Coronary artery (tissue), 2 donors: Measurements from ENCODE around the gene SLC25A47.
A peak's percentile ranks its signal among the peaks of the same experiment; 100 is the strongest.

Experiments
- DNase-seq: peaks from one replicate; pipeline ENCODE4 v3.0.0-alpha.2; 2017; ENCODE audit warnings: low spot score
- H3K27ac ChIP-seq, 2 donors: fragments of 200-600 bp; sonication (generic); one replicate each; pipeline ENCODE4 v1.5.1; 2016 to 2019
- H3K4me3 ChIP-seq: fragments of 200-600 bp; sonication (generic); 2 replicates; pipeline ENCODE4 v1.5.1; 2016; ENCODE audit warnings: mild to moderate bottlenecking, moderate library complexity
- TF ChIP-seq, protein P1 (sequence below): fragments of 200-600 bp; sonication (generic); IDR thresholded peaks from one replicate; pipeline ENCODE4 v1.5.1; 2019; ENCODE audit warnings: antibody characterized with exemption

Gene SLC25A47

DNA sequence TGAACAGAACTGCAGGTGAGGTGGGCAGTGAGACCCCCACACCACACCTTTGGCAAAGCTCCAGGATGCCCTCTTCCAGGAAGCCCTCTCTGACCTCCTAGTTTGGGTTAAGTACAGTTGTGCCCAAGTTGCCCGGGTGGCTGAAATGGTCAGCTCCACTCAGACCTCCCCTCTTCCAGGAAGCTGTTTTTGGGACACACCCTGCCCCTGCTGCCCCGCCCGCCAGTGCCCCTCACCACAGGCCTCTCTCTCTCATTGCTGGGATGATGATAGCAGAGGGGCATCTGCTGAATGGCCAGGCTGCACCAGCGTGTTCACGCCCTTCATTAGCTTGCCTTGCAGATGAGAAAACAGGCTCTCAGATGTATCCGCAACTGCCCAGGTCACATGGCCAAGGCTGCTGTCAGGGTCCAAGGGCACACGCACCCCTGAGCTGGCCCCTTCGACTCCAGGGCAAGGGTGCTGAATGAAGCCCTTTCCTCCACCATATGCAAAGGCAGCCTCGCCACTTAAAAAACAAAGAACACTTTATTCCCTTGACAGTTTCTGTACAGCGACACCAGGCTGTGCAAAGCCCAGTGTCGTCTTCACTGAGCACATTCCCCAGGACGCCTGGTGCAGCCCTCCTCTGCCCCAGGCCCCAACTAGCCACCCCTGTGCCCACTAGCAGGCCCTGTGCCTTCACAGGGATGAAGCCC lies 32.4 kb upstream of the SLC25A47 start:
- H3K27ac ChIP-seq, result no peak overlapping the region
- peak; percentile 65 for DNase-seq
- no peak overlapping the region for H3K4me3 ChIP-seq
- TF ChIP-seq, protein P1, sequence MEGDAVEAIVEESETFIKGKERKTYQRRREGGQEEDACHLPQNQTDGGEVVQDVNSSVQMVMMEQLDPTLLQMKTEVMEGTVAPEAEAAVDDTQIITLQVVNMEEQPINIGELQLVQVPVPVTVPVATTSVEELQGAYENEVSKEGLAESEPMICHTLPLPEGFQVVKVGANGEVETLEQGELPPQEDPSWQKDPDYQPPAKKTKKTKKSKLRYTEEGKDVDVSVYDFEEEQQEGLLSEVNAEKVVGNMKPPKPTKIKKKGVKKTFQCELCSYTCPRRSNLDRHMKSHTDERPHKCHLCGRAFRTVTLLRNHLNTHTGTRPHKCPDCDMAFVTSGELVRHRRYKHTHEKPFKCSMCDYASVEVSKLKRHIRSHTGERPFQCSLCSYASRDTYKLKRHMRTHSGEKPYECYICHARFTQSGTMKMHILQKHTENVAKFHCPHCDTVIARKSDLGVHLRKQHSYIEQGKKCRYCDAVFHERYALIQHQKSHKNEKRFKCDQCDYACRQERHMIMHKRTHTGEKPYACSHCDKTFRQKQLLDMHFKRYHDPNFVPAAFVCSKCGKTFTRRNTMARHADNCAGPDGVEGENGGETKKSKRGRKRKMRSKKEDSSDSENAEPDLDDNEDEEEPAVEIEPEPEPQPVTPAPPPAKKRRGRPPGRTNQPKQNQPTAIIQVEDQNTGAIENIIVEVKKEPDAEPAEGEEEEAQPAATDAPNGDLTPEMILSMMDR, result no peak

DNA sequence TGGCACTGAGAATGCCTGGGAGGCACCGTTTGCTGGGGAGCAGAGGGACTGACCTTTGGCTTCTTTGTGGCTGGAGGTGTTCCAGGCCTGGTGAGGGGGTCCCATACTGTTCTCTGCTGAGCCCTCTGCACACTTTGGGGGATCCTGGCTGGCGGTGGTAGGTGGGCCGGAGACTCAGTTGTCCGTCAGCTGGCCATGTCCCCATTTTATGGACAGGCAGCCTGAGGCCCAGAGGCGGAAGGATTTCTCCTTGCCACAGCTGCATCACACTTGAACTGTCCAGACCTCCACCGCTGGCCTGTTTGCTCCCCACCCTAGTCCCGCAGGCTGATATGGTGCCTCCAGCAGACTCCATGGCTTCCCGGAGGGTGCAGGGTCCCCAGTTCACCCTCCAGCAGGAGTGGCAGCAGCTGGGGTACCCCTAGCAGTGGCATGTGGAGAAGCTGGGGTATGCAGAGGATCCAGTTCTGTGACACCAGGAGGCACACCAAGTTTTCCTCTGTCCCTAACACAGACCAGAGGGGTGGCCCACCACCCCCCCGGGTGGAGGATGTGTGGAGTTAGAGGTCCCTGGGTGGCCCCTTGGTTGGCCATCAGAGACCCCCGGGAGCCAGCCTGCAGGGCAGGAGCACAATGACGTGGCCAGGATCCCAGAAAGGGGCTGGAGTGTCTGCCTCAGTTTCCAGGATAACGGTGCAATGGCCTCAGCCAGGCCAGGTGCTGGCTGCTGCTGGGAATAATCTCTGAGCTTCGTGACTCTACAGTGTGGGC lies 31.6 kb upstream of the SLC25A47 start:
- Histone ChIP-seq H3K4me3 (no peak overlapping the region), H3K27ac (no peak overlapping the region)
- peak; percentile 53 for DNase-seq
- TF ChIP-seq, protein P1, result no peak

DNA sequence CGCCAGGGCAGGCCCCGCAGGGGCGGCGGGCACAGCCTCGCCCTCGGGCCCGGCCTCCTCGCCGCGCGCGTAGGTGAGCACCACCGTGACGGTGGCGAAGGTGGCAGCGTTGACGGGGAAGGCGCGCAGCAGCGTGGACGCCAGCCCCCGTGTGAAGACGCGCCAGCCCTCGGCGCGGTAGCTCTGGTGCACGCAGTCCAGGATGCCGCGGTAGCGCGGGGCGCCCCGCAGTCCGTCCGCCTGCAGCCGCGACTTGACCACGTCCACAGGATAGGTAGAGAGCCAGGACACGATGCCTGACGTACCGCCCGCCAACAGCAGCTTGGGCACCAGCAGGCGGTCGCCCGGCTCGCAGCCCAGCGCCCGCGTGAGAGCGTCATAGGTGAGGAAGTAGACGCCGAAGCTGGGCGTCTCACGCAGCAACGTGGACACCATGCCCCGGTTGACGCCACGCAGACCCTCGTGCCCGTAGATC lies 30.8 kb upstream of the SLC25A47 start:
- peak; percentile 66 for DNase-seq
- TF ChIP-seq, protein P1, result no peak
- Histone ChIP-seq H3K4me3 (no peak overlapping the region), H3K27ac (no peak overlapping the region)

DNA sequence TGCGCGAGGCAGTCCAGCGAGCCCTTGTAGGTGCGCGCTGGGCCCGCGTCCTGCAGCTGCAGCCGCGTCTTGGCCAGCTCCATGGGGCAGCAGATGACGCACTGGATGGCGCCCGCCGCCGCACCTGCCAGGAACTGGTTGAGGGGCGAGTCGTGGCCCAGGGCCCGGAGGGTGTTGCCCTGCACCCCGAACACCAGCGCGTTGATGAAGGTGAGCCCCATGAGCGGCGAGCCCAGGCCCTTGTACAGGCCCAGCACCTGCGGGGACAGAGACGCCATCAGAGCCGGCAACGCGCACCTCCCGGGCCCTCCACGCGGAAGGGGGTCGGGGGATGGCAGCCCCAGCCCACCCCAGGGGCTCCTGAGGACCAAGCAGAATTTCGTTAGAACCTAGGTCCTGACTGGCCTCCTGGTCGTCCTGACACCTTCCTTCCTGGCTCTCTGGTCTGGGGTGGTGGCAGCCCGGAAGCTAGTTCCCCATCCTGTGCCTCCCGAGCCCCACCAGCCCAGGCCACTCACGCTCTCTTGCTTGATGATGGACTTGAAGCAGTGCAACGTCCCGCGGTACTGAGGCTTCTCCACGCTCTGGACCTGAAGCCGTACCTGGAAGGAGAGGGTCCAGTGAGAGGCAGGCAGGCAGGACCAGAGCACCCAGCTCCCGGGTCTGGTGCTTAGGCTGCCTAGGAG lies 30.2 kb upstream of the SLC25A47 start:
- Histone ChIP-seq H3K27ac (no peak overlapping the region), H3K4me3 (no peak overlapping the region)
- peak; percentile 69 for DNase-seq
- TF ChIP-seq, protein P1, result no peak

DNA sequence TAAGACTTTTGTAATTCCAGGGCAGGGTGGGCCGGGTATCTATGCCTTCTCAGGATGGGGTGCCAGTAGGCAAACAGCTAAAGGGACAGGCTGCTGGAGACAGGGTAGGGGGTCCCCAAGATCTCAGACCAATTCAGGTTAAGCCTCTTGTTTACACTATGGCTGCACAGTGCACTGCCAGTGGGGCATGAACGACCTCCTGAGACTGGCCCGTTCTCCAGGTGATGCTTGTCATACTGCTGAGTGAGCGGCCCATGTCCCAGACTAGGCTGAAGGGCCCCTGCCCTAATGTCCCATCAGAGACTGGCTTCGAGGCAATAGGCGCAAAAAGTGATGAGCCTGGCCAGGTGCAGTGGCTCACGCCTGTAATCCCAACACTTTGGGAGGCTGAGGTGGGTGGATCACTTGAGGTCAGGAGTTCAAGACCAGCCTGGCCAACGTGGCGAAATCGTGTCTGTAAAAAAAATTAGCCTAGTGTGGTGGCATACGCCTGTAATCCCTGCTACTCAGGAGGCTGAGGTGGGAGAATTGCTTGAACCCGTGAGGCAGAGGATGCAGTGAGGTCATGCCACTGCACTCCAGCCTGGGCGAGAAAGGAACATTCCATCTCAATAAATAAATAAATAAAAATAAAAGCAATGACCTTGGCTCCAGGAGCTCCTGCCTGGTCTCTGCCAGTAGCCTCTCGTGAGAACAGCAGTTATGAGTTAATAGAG lies 29.5 kb upstream of the SLC25A47 start:
- Histone ChIP-seq H3K4me3 (no peak overlapping the region), H3K27ac (peak overlapping the region in 1 of 2 donors; percentile 15)
- peak; percentile 60 for DNase-seq
- TF ChIP-seq, protein P1, result no peak

DNA sequence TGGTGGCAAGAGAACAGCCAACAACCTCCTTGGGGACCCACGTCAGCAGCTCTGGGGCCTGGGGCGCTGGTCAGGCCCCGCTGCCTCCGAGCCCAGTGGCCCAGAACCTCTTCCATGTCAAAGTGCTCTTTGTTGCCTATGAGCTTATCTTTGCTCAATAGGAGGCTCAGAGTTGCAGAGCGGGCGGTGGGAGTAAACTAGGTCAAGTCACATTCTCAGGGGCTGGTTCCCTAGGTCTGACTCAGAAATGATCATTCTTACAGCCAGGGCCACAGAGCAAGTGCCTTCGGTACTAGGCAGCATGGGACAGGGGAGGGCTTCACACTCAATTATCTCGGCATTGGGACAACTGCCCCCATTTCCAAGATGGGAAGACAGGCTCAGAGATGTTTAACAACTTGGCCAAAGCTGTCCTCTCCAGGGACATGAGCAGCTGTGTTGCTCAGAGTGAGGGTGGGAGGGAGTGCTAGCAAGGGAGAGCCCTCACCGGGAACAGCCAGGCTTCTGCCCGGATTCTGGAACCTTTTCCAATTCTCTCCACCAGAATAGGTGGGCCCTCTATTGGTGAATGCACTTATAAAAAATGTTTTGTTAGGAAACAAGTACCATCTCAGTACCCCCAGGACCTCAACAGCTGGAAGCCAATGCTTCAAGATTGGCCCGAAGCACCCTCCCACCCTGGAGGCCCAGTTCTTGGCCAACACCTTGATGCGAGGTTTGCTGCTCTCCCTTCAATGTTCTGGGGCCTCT lies 28.8 kb upstream of the SLC25A47 start:
- Histone ChIP-seq H3K27ac (peak overlapping the region in 1 of 2 donors; percentile 33), H3K4me3 (no peak overlapping the region)
- TF ChIP-seq, protein P1, result no peak
- DNase-seq, result peak; percentile 68
